Nephron progenitor cell (in vitro differentiated cells): Measurements from ENCODE around the gene TMEM250.
A peak's percentile ranks its signal among the peaks of the same experiment; 100 is the strongest.

Experiments used
- DNase-seq: peaks from one replicate; pipeline ENCODE4 v3.0.0; 2021
- H3K27ac Mint-ChIP-seq: 2 replicates; pipeline ENCODE4 v1.8.0; 2021; ENCODE audit warnings: mild to moderate bottlenecking, moderate library complexity, mixed read lengths
- H3K27me3 Mint-ChIP-seq: 2 replicates; pipeline ENCODE4 v1.8.0; 2021; ENCODE audit warnings: mild to moderate bottlenecking, low read depth, mixed read lengths; ENCODE audit not compliant: poor library complexity
- H3K36me3 Mint-ChIP-seq: 2 replicates; pipeline ENCODE4 v1.8.0; 2021; ENCODE audit warnings: low read depth, mixed read lengths
- H3K4me1 Mint-ChIP-seq: 2 replicates; pipeline ENCODE4 v1.8.0; 2021; ENCODE audit warnings: mixed read lengths
- H3K4me3 Mint-ChIP-seq: 2 replicates; pipeline ENCODE4 v1.8.0; 2021; ENCODE audit warnings: mild to moderate bottlenecking, moderate library complexity, mixed read lengths
- H3K9me3 Mint-ChIP-seq: 2 replicates; pipeline ENCODE4 v1.8.0; 2021; ENCODE audit warnings: mild to moderate bottlenecking, moderate library complexity, mixed read lengths
- TF ChIP-seq, protein P1 (sequence below): fragments of 200-600 bp; sonication (generic); IDR thresholded peaks from 2 replicates; pipeline ENCODE4 v1.5.0; 2021; ENCODE audit warnings: antibody characterized with exemption

Gene TMEM250

DNA sequence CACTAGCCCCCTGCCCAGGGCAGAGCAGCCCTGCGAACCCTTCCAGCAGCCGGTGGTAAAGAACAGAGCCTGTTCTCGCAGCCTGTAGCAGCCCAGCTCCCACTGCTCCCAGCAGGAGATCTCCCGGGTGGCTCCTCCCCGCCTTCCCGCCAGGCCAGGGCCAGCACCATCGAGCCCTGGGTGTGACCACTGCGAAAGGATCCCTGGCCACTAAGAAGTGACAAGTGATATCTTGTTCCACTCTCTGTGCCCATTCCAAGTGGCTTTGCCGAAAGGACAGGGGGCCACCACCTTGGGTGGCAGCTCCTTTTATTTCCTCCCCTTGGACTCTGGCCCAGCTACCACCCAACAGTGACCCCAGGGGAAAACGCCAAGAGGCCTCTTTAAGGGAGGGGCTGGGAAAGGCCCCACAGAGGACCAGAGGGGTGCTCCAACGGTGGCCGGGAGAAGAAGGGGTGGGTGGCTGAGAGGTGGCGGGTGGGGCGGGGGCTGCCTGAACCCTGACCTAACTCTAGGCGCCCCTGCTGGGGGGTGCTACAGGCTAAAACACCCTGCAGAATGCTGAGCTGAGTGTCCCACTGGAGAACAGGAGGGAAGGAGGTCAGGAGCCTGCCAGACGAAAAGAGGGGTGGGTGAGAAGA lies 25.2 kb downstream of the TMEM250 start:
- no peaks in the 10 kb centered on the region for H3K9me3 Mint-ChIP-seq
- DNase-seq = peak; percentile 41
- peaks cover 35% of the 10 kb centered on the region for H3K27me3 Mint-ChIP-seq
- no peaks in the 10 kb centered on the region for H3K36me3 Mint-ChIP-seq
- H3K4me1 Mint-ChIP-seq = peaks cover 21% of the 10 kb centered on the region
- H3K27ac Mint-ChIP-seq = no peak overlapping the region
- TF ChIP-seq, protein P1, sequence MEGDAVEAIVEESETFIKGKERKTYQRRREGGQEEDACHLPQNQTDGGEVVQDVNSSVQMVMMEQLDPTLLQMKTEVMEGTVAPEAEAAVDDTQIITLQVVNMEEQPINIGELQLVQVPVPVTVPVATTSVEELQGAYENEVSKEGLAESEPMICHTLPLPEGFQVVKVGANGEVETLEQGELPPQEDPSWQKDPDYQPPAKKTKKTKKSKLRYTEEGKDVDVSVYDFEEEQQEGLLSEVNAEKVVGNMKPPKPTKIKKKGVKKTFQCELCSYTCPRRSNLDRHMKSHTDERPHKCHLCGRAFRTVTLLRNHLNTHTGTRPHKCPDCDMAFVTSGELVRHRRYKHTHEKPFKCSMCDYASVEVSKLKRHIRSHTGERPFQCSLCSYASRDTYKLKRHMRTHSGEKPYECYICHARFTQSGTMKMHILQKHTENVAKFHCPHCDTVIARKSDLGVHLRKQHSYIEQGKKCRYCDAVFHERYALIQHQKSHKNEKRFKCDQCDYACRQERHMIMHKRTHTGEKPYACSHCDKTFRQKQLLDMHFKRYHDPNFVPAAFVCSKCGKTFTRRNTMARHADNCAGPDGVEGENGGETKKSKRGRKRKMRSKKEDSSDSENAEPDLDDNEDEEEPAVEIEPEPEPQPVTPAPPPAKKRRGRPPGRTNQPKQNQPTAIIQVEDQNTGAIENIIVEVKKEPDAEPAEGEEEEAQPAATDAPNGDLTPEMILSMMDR = no peak
- peak overlapping the region; percentile 75 for H3K4me3 Mint-ChIP-seq

DNA sequence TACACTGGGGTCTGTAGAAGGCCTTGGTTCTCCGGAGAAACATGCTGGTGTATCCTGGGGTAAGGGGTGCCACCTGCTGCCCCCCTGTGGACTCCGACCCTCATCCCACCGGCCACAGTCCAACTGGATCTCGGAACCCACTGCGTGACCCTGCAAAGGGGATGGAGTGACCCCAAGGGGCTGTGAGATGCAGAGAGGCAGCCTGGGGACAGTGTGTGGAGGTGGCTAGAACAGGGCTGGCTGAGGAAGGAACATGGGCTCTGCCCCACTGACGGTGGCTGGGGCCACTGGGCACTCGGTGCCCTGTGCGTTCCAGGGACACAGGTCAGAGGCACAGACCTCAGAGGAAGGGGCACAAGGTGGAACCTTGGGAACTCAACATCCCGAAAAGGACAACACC lies 25.9 kb downstream of the TMEM250 start:
- H3K4me3 Mint-ChIP-seq = peak overlapping the region; percentile 75
- no peaks in the 10 kb centered on the region for H3K36me3 Mint-ChIP-seq
- TF ChIP-seq, protein P1 = no peak
- H3K9me3 Mint-ChIP-seq = no peaks in the 10 kb centered on the region
- no peak overlapping the region for H3K27ac Mint-ChIP-seq
- no peak for DNase-seq
- peaks cover 28% of the 10 kb centered on the region for H3K4me1 Mint-ChIP-seq
- H3K27me3 Mint-ChIP-seq = peaks cover 31% of the 10 kb centered on the region

DNA sequence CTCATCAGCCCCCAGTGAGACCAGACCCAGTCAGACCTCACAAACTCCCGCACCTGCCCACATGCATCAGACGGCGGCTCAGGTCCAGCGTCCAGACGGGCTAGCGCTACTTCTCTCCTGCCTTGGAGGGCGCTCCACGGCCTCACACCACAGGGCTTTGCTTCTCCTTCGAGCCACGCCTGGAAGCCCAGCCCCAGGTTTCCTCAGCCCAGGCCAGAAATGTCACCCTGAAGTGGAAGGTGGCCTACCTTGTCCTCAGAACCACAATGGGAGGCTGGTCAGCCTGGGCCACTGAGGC lies 26.4 kb downstream of the TMEM250 start:
- Mint-ChIP-seq H3K9me3 (no peaks in the 10 kb centered on the region), H3K36me3 (no peaks in the 10 kb centered on the region), H3K27ac (no peak overlapping the region), H3K27me3 (peaks cover 27% of the 10 kb centered on the region), H3K4me1 (peaks cover 32% of the 10 kb centered on the region), H3K4me3 (no peak overlapping the region)
- TF ChIP-seq, protein P1 = no peak
- DNase-seq = no peak

DNA sequence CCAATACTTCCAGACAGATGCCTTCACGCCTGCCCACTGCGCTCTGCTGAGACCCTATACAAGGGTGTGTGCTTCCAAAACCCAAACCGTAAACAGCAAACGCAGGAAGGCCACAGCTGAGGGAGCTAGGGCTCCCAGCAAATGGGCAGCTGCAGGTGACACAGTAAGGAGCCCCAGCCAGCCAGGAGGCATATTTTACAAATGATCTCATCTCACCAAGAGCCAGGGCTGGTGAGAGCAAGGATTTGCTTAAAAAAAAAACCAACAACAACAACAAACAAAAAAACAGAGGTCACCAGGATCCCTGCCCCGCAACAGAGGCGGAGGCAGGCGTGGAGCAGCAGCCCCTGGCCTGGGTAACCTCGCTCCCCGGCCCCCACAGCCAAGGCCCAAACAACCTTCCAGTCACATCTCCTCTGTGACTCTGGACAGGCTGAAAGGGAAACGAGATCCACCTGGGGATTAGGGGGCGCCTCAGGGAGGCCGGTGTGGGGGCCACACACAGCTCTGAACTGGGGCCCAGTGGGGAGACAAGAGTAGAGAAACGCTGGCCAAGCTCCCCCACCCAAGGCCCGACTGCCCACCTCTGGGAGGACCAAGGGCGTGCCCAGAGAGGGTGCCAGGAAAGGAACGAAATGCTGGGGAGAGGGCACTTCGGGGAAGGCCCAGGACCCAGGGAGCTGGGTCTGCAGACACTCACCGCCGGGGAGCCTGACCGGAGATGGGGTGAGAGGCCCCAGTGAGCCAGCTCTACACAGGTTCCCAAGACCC lies 26.9 kb downstream of the TMEM250 start:
- peaks cover 35% of the 10 kb centered on the region for H3K4me1 Mint-ChIP-seq
- TF ChIP-seq, protein P1 = no peak
- DNase-seq = no peak
- no peaks in the 10 kb centered on the region for H3K9me3 Mint-ChIP-seq
- no peak overlapping the region for H3K27ac Mint-ChIP-seq
- no peaks in the 10 kb centered on the region for H3K36me3 Mint-ChIP-seq
- H3K27me3 Mint-ChIP-seq = peaks cover 21% of the 10 kb centered on the region
- H3K4me3 Mint-ChIP-seq = no peak overlapping the region

DNA sequence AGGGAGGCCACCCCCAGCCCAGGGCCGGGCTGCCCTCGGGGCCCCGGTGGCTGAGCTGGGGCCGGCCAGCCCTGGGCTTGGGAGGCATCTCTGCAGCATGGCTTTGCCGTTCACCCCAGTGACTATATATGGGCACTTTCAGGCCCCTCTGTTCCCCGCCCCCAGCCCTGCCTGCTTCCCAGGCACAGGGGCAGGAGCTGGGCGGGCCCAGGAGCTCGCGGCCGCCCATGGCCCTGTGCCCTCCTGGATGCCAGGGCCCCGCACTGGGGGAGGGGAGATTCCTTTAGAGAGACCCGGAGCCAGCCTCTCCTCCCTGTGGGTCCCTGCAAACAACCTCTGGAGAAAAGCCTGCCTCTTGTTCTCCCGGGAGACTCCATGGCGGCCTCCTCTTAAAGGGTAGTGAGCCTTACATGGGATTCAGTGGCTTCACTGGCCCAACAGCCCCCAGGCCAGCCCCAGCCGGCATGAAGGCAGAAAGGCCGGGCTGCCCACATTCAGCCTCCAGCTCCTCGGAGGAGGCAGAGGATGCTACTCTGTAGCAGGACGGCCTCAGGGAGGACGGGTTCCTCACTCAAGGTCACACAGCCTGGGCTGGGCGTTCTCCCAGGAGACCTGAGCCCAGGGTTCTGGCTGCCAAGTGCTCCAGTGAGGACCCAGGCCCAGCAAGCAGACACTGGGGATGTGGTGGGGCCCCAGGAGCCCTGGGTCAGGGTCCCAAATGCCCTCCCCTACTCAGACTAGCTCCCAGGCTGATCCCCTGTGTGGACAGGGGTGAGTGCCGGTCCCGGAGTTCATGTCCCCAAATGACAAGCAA lies 27.7 kb downstream of the TMEM250 start:
- H3K27me3 Mint-ChIP-seq = peaks cover 13% of the 10 kb centered on the region
- no peak overlapping the region for H3K27ac Mint-ChIP-seq
- peaks cover 39% of the 10 kb centered on the region for H3K4me1 Mint-ChIP-seq
- TF ChIP-seq, protein P1 = no peak
- H3K9me3 Mint-ChIP-seq = no peaks in the 10 kb centered on the region
- H3K36me3 Mint-ChIP-seq = no peaks in the 10 kb centered on the region
- no peak for DNase-seq
- no peak overlapping the region for H3K4me3 Mint-ChIP-seq
